Peyer's patch (tissue), 4 donors: ENCODE results near the gene LGI2.

Source experiments
- CTCF ChIP-seq, 6 experiments: fragments of 450-650 bp in 4 of 6; fragments of 200-600 bp in 2 of 6; sonication (generic) in 1 of 6; IDR thresholded peaks; one replicate each; pipeline ENCODE4 v1.5.1; 2017 to 2019; ENCODE audit warnings: antibody characterized with exemption in 6 of 6, mild to moderate bottlenecking in 3 of 6, moderate library complexity in 1 of 6
- POLR2A ChIP-seq, 2 donors: fragments of 450-650 bp; IDR thresholded peaks; one replicate each; pipeline ENCODE4 v1.5.1; 2017; ENCODE audit warnings: antibody characterized with exemption in 2 of 2, mild to moderate bottlenecking in 2 of 2, moderate library complexity in 2 of 2

- TF ChIP-seq POLR2A (IDR thresholded peaks at IDR 0.05), result no peak
- TF ChIP-seq CTCF (IDR thresholded peaks at IDR 0.05), result no peak
These were observed 55.2 kb downstream of the LGI2 start for GRCh38 chr4:24975510-24975909.
